ENCODE measurements around the gene HPGD.

Gene HPGD

GRCh38 chr4:174485025-174485424, 37.3 kb downstream of the HPGD start:
- in situ Hi-C loops (cut with HindIII; ENCODE audit: low pct_unique_long_range_greater_than_20kb, low sequenced_read_pairs) = no loop called here

GRCh38 chr4:174483792-174484191, 38.5 kb downstream of the HPGD start:
- DNase-seq (ENCODE audit: low read depth in 1 of 2, low spot score in 1 of 2) = no peak
- TF ChIP-seq JUND (IDR thresholded peaks at IDR 0.05; ENCODE audit: low read depth) = no peak
- in situ Hi-C loops (cut with HindIII; ENCODE audit: low pct_unique_long_range_greater_than_20kb, low sequenced_read_pairs) = no loop called here

More at GRCh38 chr4:174485025-174485424, 37.3 kb downstream of the HPGD start:
- TF ChIP-seq JUND (IDR thresholded peaks at IDR 0.05; ENCODE audit: low read depth) = no peak
- no peak for DNase-seq (ENCODE audit: low read depth in 1 of 2, low spot score in 1 of 2)

DNA sequence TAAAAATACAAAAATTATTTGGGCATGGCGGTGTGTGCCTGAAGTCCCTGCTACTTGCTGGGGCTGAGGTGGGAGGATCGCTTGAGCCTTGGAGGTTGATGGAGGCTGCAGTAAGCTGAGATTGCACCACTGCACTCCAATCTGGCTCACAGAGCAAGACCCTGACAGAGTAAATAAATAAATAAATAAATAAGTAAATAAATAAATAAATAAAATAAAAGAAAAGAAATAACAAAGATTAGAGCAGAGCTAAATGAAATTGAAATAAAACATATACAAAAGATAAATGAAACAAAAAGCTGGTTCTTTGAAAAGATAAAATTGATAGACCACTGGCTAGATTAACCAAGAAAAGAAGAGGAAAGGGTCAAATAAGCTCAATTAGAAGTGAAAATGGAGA, 43.1 kb downstream of the HPGD start:
- no peak for DNase-seq (ENCODE audit: low read depth in 1 of 2, low spot score in 1 of 2)
- in situ Hi-C loops (cut with HindIII; ENCODE audit: low pct_unique_long_range_greater_than_20kb, low sequenced_read_pairs) = no loop called here
- TF ChIP-seq JUND (IDR thresholded peaks at IDR 0.05; ENCODE audit: low read depth) = no peak

DNA sequence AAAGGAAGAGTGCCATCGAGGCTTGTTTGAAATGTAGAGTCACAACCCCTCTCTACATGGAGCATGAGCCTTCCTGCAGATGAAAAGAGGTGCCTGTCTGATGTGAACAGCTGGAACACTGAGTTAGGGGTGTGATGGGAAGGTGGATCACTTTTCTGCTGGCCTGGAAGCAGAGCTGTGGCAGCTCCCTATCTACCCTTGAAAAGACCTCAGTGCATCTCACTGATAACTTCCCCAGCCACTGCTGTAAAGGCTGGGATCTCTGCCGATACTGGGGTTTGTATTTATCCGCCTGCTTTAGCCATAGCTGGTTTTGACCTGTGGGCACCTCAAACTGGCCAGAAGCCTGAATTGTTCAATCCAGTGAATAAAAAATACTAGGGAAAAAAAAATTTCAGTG, 46.8 kb downstream of the HPGD start:
- TF ChIP-seq JUND (IDR thresholded peaks at IDR 0.05; ENCODE audit: low read depth) = no peak
- in situ Hi-C loops (cut with HindIII; ENCODE audit: low pct_unique_long_range_greater_than_20kb, low sequenced_read_pairs) = no loop called here
- no peak for DNase-seq (ENCODE audit: low read depth in 1 of 2, low spot score in 1 of 2)

GRCh38 chr4:174474457-174475075, 47.7 kb downstream of the HPGD start:
- peak in 1 of 2 experiments; percentile 39 for DNase-seq (ENCODE audit: low read depth in 1 of 2, low spot score in 1 of 2)
- in situ Hi-C loops (cut with HindIII; ENCODE audit: low pct_unique_long_range_greater_than_20kb, low sequenced_read_pairs) = no loop called here
- no peak for TF ChIP-seq JUND (IDR thresholded peaks at IDR 0.05; ENCODE audit: low read depth)

DNA sequence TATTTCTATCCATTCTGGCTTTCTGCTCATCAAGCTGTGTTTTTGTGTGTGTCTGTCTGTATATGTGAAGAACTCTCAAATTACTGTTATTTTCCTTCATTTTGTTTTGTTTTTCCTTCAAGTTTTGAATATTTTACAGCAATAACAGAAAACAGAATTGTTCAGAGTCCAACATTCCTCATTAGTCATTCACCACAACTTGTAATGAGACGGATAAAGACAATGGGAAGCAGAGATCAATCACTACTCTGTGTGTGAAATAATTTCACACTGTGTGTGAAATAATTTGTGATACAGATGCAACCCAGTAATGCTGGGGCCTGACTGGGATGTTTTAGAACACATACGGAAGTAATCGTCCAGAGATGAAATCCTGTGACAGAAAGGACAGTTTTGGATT, 55.2 kb downstream of the HPGD start:
- no peak for TF ChIP-seq JUND (IDR thresholded peaks at IDR 0.05; ENCODE audit: low read depth)
- no peak for DNase-seq (ENCODE audit: low read depth in 1 of 2, low spot score in 1 of 2)
- in situ Hi-C loops (cut with HindIII; ENCODE audit: low pct_unique_long_range_greater_than_20kb, low sequenced_read_pairs) = no loop called here

- DNase-seq (ENCODE audit: low read depth in 1 of 2, low spot score in 1 of 2) = no peak
- in situ Hi-C loops (cut with HindIII; ENCODE audit: low pct_unique_long_range_greater_than_20kb, low sequenced_read_pairs) = no loop called here
- no peak for TF ChIP-seq JUND (IDR thresholded peaks at IDR 0.05; ENCODE audit: low read depth)
Observed at GRCh38 chr4:174464949-174465348, 57.3 kb downstream of the HPGD start.

DNA sequence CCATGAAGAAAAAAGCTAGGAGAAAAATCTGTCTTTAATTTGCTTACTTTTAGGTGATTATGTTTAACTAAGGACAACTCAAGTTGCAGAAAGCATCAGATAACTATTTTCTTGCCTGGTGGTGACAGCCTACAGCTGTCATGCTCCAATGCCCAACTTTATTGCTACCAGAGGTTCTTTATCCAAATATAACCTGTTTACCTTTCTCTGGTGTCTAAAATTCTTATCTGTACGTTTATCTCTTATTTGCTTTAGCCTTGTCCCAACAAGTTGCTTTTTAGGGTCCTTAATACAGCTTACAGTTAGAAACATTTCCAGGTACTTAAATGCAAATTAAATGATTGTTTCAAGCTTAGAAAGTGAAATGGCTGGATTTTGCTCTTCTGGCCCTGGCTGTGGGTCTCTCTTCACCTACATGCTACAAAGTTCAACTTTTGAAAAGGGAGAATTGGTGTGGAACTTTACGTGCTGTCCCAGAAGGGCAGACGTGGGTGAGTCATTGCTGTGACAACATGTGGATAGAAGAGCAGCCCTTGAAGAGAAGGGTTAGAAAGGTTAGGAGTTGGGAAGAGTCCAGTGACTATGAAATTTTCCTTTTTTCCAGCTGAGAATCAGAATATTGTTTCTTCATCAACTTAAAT, 60.7 kb downstream of the HPGD start:
- in situ Hi-C loops (cut with HindIII; ENCODE audit: low pct_unique_long_range_greater_than_20kb, low sequenced_read_pairs) = no loop called here
- no peak for DNase-seq (ENCODE audit: low read depth in 1 of 2, low spot score in 1 of 2)
- no peak for TF ChIP-seq JUND (IDR thresholded peaks at IDR 0.05; ENCODE audit: low read depth)

DNA sequence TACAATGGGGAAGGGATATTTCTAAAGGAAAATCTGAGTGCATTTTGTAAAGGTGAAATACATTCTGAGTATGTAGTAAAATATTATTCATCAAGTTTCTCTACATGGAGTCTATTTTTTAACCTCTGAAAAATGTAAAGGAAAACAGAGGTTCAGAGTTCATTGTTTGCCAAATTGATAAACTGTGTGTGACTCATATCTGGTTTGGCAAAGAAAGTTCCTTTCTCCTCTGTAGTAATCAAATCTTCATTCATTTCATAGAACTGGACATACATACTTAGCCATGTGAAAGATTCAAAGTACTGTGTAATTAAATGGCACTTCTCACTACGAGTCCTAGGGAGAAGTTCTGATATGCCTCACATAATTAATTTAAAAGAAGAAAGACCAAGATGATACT, 61.6 kb downstream of the HPGD start:
- DNase-seq (ENCODE audit: low read depth in 1 of 2, low spot score in 1 of 2) = no peak
- no peak for TF ChIP-seq JUND (IDR thresholded peaks at IDR 0.05; ENCODE audit: low read depth)
- in situ Hi-C loops (cut with HindIII; ENCODE audit: low pct_unique_long_range_greater_than_20kb, low sequenced_read_pairs) = no loop called here

- no peak for DNase-seq (ENCODE audit: low read depth in 1 of 2, low spot score in 1 of 2)
- no peak for TF ChIP-seq JUND (IDR thresholded peaks at IDR 0.05; ENCODE audit: low read depth)
- in situ Hi-C loops (cut with HindIII; ENCODE audit: low pct_unique_long_range_greater_than_20kb, low sequenced_read_pairs) = no loop called here
Observed at GRCh38 chr4:174457468-174457867, 64.8 kb downstream of the HPGD start.

DNA sequence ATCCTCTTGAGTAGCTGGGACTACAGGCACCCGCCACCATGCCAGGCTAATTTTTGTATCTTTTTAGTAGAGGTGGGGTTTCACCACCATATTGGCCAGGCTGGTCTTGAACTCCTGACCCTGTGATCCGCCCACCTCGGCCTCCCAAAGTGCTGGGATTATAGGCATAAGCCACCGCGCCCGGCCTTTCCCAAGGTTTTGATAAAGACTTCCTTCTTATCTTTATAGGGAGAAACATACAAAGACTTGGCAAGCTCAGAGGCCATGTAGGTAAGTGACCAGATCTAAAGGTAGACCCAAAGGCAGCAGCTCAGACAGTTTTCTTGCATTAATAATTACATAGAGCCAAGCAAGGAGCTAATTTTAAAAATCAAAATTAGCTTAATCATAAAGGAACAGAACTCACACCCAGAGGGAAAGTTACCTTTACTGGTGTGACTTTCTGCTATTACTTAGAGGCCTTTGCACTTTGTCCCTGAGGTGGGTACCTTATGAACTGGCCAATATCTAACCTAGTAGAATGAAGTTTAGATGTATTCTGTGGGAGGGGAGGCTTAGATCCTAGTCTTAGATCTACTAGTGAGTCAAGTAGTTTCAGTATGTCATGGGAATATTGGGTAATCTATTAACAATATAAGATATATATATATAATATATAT, 67.3 kb downstream of the HPGD start:
- in situ Hi-C loops (cut with HindIII; ENCODE audit: low pct_unique_long_range_greater_than_20kb, low sequenced_read_pairs) = no loop called here
- DNase-seq (ENCODE audit: low read depth in 1 of 2, low spot score in 1 of 2) = no peak
- no peak for TF ChIP-seq JUND (IDR thresholded peaks at IDR 0.05; ENCODE audit: low read depth)

- no peak for DNase-seq (ENCODE audit: low read depth in 1 of 2, low spot score in 1 of 2)
- no peak for TF ChIP-seq JUND (IDR thresholded peaks at IDR 0.05; ENCODE audit: low read depth)
- in situ Hi-C loops (cut with HindIII; ENCODE audit: low pct_unique_long_range_greater_than_20kb, low sequenced_read_pairs) = no loop called here
Observed at GRCh38 chr4:174451718-174452296, 70.5 kb downstream of the HPGD start.

- in situ Hi-C loops (cut with HindIII; ENCODE audit: low pct_unique_long_range_greater_than_20kb, low sequenced_read_pairs) = no loop called here
- TF ChIP-seq JUND (IDR thresholded peaks at IDR 0.05; ENCODE audit: low read depth) = no peak
- DNase-seq (ENCODE audit: low read depth in 1 of 2, low spot score in 1 of 2) = no peak
Observed at GRCh38 chr4:174450786-174451125, 71.5 kb downstream of the HPGD start.

All from T47D (cell line).